GM23338 (cell line): Measurements from ENCODE around the gene DMBT1. TPM values are rescaled to one million over a fixed set of nuclear protein-coding genes. Genes with fewer than 3 reads are reported as not detected.

Experiments used
- ATAC-seq: fragments of 200-7000 bp; cut with Tn5 transposase; 3 replicates; pipeline ENCODE4 v1.9.1; 2020
- DNase-seq: peaks from one replicate; pipeline ENCODE4 v3.0.0-alpha.2; 2015; ENCODE audit warnings: low spot score
- H2AFZ ChIP-seq: fragments of 200-600 bp; sonication (generic); 2 replicates; pipeline ENCODE4 v1.8.0; 2016; ENCODE audit warnings: antibody characterized with exemption, mild to moderate bottlenecking, moderate library complexity
- H3F3A ChIP-seq: fragments of 200-600 bp; sonication (generic); replicated peaks from 2 replicates; pipeline ENCODE4 v1.8.0; 2017; ENCODE audit warnings: antibody characterized with exemption, mixed run types, low read depth
- H3K27ac ChIP-seq: fragments of 200-600 bp; sonication (generic); 2 replicates; pipeline ENCODE4 v1.6.1; 2016; ENCODE audit warnings: low read depth
- H3K27me3 ChIP-seq: fragments of 200-600 bp; sonication (generic); 2 replicates; pipeline ENCODE4 v1.8.0; 2016; ENCODE audit warnings: mild to moderate bottlenecking, mixed run types, moderate library complexity; ENCODE audit not compliant: insufficient read depth
- H3K36me3 ChIP-seq: fragments of 200-600 bp; sonication (generic); 2 replicates; pipeline ENCODE4 v1.8.0; 2016; ENCODE audit warnings: mild to moderate bottlenecking; ENCODE audit not compliant: insufficient read depth
- H3K4me1 ChIP-seq: fragments of 200-600 bp; sonication (generic); 2 replicates; pipeline ENCODE4 v1.8.0; 2016; ENCODE audit warnings: mild to moderate bottlenecking, moderate library complexity; ENCODE audit not compliant: insufficient read depth
- H3K4me2 ChIP-seq: fragments of 200-600 bp; sonication (generic); 2 replicates; pipeline ENCODE4 v1.7.1; 2017; ENCODE audit warnings: mixed run types
- H3K4me3 ChIP-seq: fragments of 200-600 bp; sonication (generic); 2 replicates; pipeline ENCODE4 v1.6.1; 2016; ENCODE audit warnings: mixed run types
- H3K79me2 ChIP-seq: fragments of 200-600 bp; sonication (generic); replicated peaks from 2 replicates; pipeline ENCODE4 v1.8.0; 2017; ENCODE audit warnings: mild to moderate bottlenecking; ENCODE audit not compliant: insufficient read depth
- H3K9me2 ChIP-seq: fragments of 200-600 bp; sonication (generic); 2 replicates; pipeline ENCODE4 v1.8.0; 2017; ENCODE audit not compliant: insufficient read depth
- H4K20me1 ChIP-seq: fragments of 200-600 bp; sonication (generic); replicated peaks from 2 replicates; pipeline ENCODE4 v1.8.0; 2017; ENCODE audit warnings: mild to moderate bottlenecking; ENCODE audit not compliant: insufficient read depth
- H3K27ac Mint-ChIP-seq: 2 replicates; pipeline ENCODE4 v1.8.0; 2020; ENCODE audit warnings: inconsistent platforms, mild to moderate bottlenecking, moderate library complexity, mixed read lengths
- H3K27me3 Mint-ChIP-seq: 3 replicates; pipeline ENCODE4 v1.8.0; 2022; ENCODE audit warnings: low read depth, mild to moderate bottlenecking, moderate library complexity, mixed read lengths, inconsistent platforms; ENCODE audit not compliant: insufficient read depth, poor library complexity
- H3K36me3 Mint-ChIP-seq: 3 replicates; pipeline ENCODE4 v1.8.0; 2021; ENCODE audit warnings: low read depth, mild to moderate bottlenecking, inconsistent platforms, moderate library complexity, mixed read lengths
- H3K4me1 Mint-ChIP-seq: 3 replicates; pipeline ENCODE4 v1.8.0; 2020; ENCODE audit warnings: mild to moderate bottlenecking, inconsistent platforms, mixed read lengths
- H3K4me3 Mint-ChIP-seq: 3 replicates; pipeline ENCODE4 v1.8.0; 2021; ENCODE audit warnings: moderate library complexity, mild to moderate bottlenecking, inconsistent platforms, mixed read lengths
- H3K9me3 Mint-ChIP-seq: 3 replicates; pipeline ENCODE4 v1.8.0; 2020; ENCODE audit warnings: moderate library complexity, mild to moderate bottlenecking, inconsistent platforms, mixed read lengths
- CREB1 ChIP-seq: fragments of 250-450 bp; sonication (Bioruptor Pico); IDR thresholded peaks from 2 replicates; pipeline ENCODE4 v1.5.0; 2020; ENCODE audit warnings: low read depth, mild to moderate bottlenecking, moderate library complexity
- CTCF ChIP-seq, 2 experiments: fragments of 200-600 bp in 1 of 2; sonication (generic) in 1 of 2; conservative IDR thresholded peaks; 2 replicates each; pipeline versions ENCODE4 v1.5.1 to v1.6.1; 2016 to 2017; ENCODE audit warnings: antibody characterized with exemption in 2 of 2, low read depth in 2 of 2, mild to moderate bottlenecking in 2 of 2, moderate library complexity in 1 of 2
- ETS1 ChIP-seq: IDR thresholded peaks from 2 replicates; pipeline ENCODE4 v1.6.1; 2016; ENCODE audit warnings: antibody characterized with exemption
- EZH2 ChIP-seq: fragments of 200-600 bp; sonication (generic); IDR thresholded peaks from one replicate; pipeline ENCODE4 v1.8.0; 2017; ENCODE audit warnings: antibody characterized with exemption, mild to moderate bottlenecking, low read depth; ENCODE audit not compliant: unreplicated experiment
- EZH2phosphoT487 ChIP-seq: fragments of 200-600 bp; sonication (generic); IDR thresholded peaks from one replicate; pipeline ENCODE4 v1.8.1; 2018; ENCODE audit warnings: antibody characterized with exemption; ENCODE audit not compliant: unreplicated experiment
- JUNB ChIP-seq: IDR thresholded peaks from one replicate; pipeline ENCODE4 v1.6.1; 2016; ENCODE audit warnings: antibody characterized with exemption; ENCODE audit not compliant: unreplicated experiment
- NANOG ChIP-seq: IDR thresholded peaks from 2 replicates; pipeline ENCODE4 v1.6.1; 2016; ENCODE audit warnings: antibody characterized with exemption, borderline replicate concordance
- POLR2AphosphoS5 ChIP-seq: IDR thresholded peaks from 2 replicates; pipeline ENCODE4 v1.6.1; 2016; ENCODE audit warnings: antibody characterized with exemption, low read depth
- REST ChIP-seq: IDR thresholded peaks from one replicate; pipeline ENCODE4 v1.6.1; 2018; ENCODE audit warnings: antibody characterized with exemption; ENCODE audit not compliant: unreplicated experiment
- STAT1 ChIP-seq: IDR thresholded peaks from one replicate; pipeline ENCODE4 v1.6.1; 2016; ENCODE audit warnings: antibody characterized with exemption; ENCODE audit not compliant: unreplicated experiment
- ZNF114 ChIP-seq: fragments of 250-450 bp; sonication (Bioruptor Pico); IDR thresholded peaks from 2 replicates; pipeline ENCODE4 v1.5.0; 2020; ENCODE audit warnings: mild to moderate bottlenecking, moderate library complexity
- ZNF331 ChIP-seq: fragments of 250-450 bp; sonication (Bioruptor Pico); IDR thresholded peaks from 2 replicates; pipeline ENCODE4 v1.5.0; 2020; ENCODE audit warnings: low read depth, mild to moderate bottlenecking, moderate library complexity
- ZNF462 ChIP-seq: fragments of 250-450 bp; sonication (Bioruptor Pico); IDR thresholded peaks from 2 replicates; pipeline ENCODE4 v1.5.0; 2020; ENCODE audit warnings: mild to moderate bottlenecking, moderate library complexity
- polyA plus RNA-seq: library from polyadenylated mRNA; unstranded; fragments of >200 nt; fragmentation: Nextera tagmentation; extraction: Ambion mirVana; gene quantifications from 2 replicates; pipeline ENCODE4 v1.2.1, GENCODE V29; 2016
- total RNA-seq: library from RNA; depleted of rRNA; stranded (reverse); fragments of >200 nt; shearing (Covaris generic); gene quantifications from 2 replicates; pipeline ENCODE4 v1.2.3, GENCODE V29; 2014

The DMBT1 gene
- total and polyA plus RNA-seq, 2 experiments from 2014 or later = 0.03 to 0.05 TPM

GRCh38 chr10:122673269-122673668 is 112.7 kb downstream of the DMBT1 start:
- no peak overlapping the region for H3K4me3 ChIP-seq
- H2AFZ ChIP-seq = no peak overlapping the region
- H3K4me3 Mint-ChIP-seq = no peak overlapping the region
- H3K9me2 ChIP-seq = 0 out of 2 replicates have a peak, but pooled peaks cover 2% of the 10 kb centered on the region
- TF ChIP-seq REST (no peak), ZNF114 (CRISPR knock-in tag) (no peak), EZH2 (no peak), EZH2phosphoT487 (no peak), ZNF462 (CRISPR knock-in tag) (no peak), CTCF (conservative IDR thresholded peaks at IDR 0.05; ENCODE audit: low read depth in 2 of 2) (no peak), POLR2AphosphoS5 (no peak), NANOG (no peak), STAT1 (no peak), JUNB (no peak), ZNF331 (CRISPR knock-in tag) (no peak), CREB1 (CRISPR knock-in tag) (no peak), ETS1 (no peak)
- no peaks in the 10 kb centered on the region for H3K27me3 ChIP-seq
- H3K36me3 ChIP-seq = no peaks in the 10 kb centered on the region
- no peaks in the 10 kb centered on the region for H3K79me2 ChIP-seq
- H3F3A ChIP-seq = no peaks in the 10 kb centered on the region
- H3K27ac Mint-ChIP-seq = no peak overlapping the region
- DNase-seq (peak; percentile 5), ATAC-seq (no peak)
- peaks cover 6% of the 10 kb centered on the region; the same call in 1 of the 3 replicates for H3K4me1 Mint-ChIP-seq
- no peaks in the 10 kb centered on the region for H3K9me3 Mint-ChIP-seq
- no peak overlapping the region for H3K4me2 ChIP-seq
- H4K20me1 ChIP-seq = no peaks in the 10 kb centered on the region
- H3K36me3 Mint-ChIP-seq = no peaks in the 10 kb centered on the region
- H3K27me3 Mint-ChIP-seq = peaks cover 4% of the 10 kb centered on the region
- H3K27ac ChIP-seq = no peak overlapping the region
- H3K4me1 ChIP-seq = no peaks in the 10 kb centered on the region
